PC-3 (cell line): ENCODE measurements around the gene IGSF21.

ENCODE experiments used
- EZH2 ChIP-seq: fragments of 300-600 bp; sonication (generic); IDR thresholded peaks from one replicate; pipeline ENCODE4 v1.6.1; 2017; ENCODE audit warnings: antibody characterized with exemption, mild to moderate bottlenecking, low read length; ENCODE audit not compliant: unreplicated experiment
- TF ChIP-seq, protein P1 (sequence below): fragments of 300-600 bp; sonication (generic); conservative IDR thresholded peaks from 2 replicates; pipeline ENCODE4 v1.5.1; 2017; ENCODE audit warnings: antibody characterized with exemption, low read depth, mild to moderate bottlenecking, low read length

DNA sequence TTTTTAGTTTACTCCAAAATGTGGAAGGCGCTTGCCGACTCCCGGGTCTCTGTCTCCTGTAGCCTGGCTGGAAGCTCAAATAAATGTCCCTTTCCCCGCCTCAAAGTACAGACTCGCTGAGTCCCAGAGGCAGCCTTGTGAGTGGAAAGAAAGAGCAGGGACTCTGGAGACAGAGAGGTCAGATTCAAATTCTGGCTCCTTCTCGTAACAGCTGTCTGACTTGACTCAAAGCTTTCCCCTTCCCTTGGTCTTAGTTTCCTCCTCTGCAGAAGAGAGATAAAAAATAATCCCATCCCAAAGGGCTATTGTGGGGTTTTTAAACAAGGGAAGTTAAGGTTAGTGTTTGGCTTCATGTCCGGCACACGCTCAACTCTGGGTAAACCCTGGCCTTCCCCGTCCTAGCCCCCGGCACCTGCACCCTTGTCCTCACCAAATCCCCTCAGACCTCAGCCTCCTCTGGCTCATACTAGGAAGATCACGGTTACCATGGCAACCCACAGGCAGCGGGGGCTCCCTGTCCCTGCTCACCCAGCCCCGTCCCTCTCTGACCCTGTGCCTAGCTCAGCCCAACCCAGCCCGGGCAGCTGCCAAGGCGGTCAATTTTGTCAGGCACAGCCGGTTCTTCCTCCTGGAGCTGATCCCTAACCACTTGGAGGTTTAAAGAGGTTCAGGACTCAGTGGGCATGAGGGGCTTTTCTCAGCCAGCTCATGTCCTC, 49.2 kb upstream of the IGSF21 start:
- TF ChIP-seq, protein P1, sequence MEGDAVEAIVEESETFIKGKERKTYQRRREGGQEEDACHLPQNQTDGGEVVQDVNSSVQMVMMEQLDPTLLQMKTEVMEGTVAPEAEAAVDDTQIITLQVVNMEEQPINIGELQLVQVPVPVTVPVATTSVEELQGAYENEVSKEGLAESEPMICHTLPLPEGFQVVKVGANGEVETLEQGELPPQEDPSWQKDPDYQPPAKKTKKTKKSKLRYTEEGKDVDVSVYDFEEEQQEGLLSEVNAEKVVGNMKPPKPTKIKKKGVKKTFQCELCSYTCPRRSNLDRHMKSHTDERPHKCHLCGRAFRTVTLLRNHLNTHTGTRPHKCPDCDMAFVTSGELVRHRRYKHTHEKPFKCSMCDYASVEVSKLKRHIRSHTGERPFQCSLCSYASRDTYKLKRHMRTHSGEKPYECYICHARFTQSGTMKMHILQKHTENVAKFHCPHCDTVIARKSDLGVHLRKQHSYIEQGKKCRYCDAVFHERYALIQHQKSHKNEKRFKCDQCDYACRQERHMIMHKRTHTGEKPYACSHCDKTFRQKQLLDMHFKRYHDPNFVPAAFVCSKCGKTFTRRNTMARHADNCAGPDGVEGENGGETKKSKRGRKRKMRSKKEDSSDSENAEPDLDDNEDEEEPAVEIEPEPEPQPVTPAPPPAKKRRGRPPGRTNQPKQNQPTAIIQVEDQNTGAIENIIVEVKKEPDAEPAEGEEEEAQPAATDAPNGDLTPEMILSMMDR = no peak
- TF ChIP-seq EZH2 = no peak
